Endothelial cell of hepatic sinusoid (primary cell): ENCODE results near the gene LSAMP.

Experiments used
- in situ Hi-C: cut with HindIII; loops from 2 replicates; pipeline ENCODE4 v1.10.0; 2017; ENCODE audit warnings: low sequenced_read_pairs

LSAMP gene

DNA sequence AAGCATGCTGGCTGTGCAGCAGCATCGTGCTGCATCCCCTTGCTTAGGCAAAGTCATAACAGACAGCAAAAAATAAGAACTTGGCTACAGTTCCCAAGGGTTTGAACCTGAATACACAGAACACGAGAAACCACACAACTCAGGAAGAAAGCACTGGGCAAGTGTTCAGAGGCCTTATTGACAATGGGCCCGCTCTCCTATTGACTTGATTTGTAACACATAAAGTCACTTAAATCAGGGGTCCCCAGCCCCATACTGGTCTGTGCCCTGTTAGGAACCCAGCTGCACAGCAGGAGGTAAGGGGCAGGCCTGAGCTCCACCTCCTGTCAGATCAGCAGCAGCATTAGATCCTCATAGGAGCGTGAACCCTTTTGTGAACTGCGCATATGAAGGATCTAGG, 145.1 kb downstream of the LSAMP start:
- in situ Hi-C loops, result no loop called here

DNA sequence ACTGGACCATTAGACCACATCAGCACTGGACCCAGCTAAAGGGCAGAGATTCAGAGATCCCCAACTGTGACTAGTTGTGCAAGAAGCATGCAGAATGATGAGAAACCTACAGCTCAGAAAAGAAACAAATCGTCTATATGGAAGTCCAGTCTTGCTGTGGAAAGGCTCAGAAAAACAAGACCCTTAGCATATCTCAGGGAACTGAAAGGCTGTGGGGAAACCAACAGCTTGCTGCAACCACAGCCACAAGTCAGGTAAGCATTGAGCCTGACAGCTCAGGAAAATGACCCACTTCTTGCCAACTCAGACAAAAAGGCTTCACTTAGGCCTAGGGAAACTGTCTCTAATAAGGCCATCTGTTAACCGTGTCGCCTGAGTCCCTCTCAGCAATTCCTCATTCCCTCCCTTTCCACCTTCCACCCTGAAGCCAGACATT, 145.6 kb downstream of the LSAMP start:
- in situ Hi-C loops, result no loop called here

DNA sequence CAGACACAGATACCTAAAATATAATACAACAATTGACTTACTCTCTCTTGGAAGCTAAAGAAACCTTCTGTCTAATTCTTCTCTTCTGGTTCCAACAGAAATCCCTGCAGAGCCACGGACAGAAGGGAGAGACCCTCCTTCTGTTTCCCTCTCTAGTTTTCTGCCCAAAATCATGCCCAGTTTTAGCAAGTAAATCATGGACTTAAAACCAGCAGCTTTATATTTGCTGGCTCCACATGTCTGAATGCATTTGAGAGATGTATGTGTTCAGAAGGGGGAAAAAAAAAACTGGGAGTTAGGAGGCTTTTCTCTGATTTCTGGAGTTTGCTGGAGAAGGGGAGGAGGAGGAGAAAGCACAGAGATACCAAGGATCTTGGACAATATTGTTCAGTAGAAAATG, 147.1 kb downstream of the LSAMP start:
- in situ Hi-C loops, result no loop called here

DNA sequence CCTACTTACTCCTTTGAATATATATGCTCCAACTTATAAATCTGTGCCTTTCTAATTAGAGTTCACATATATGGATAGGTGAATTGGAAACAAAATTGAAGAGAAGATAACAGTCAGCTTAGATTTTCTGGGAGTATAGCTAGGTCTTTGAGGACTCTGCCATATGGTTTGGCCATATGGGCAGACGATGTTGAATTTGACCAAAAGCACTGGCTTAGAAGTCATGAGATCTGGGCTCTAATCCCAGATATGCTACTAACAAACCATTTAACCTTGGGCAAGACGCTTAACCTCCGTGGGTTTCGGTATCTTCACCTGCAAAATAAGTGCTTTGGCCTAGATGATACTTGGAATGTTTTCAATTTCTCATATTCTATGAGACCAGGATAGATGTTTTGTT, 154.1 kb downstream of the LSAMP start:
- in situ Hi-C loops, result no loop called here

DNA sequence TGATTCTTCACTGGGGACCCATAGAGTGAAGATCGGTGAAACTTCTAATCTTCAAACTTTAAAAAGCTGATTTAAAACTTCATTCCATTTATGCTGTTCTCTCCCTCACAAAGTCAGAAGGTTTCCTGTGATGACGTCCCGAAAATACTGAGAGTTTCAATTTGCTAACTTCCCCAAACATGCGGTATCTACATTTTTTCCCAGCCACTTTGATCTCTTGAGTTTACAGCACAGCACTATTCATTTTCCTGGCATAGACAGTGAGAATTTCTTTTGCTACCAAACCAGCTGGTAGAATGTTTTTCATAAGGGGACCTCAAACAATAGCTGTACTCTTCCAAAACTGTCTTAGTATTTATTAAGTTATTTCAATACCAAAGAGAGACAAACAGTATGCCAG, 156.8 kb downstream of the LSAMP start:
- in situ Hi-C loops, result no loop called here

DNA sequence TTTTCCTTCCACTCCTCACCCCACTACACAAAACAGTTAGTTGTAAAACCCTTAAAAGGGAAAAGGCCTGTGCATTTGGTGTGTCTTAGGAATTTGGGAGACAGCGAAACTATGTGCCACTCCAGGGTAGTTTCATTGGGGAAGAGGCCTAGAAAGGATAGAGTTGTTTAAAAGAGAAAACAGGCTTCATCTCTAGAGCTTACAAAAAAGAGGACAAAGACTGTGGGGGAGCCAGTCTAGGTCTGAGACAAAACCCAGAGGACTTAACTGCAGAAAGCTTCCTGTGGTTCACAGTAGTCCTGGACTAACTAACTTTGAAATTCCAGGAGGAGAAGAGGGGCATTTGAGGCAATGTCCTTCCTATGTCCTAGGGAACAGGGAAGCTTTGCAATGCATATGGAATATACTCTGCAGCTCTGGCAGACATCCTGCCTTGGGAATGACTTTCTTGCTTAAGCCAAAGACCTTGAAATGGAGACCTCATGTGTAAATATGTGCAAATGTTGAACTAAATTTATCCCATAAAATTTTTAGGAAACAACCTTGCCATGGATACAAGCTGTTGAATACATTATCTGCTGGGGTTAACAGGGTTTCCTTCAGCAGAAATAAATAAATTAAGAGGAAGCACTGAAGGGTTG, 159.4 kb downstream of the LSAMP start:
- in situ Hi-C loops, result no loop called here

DNA sequence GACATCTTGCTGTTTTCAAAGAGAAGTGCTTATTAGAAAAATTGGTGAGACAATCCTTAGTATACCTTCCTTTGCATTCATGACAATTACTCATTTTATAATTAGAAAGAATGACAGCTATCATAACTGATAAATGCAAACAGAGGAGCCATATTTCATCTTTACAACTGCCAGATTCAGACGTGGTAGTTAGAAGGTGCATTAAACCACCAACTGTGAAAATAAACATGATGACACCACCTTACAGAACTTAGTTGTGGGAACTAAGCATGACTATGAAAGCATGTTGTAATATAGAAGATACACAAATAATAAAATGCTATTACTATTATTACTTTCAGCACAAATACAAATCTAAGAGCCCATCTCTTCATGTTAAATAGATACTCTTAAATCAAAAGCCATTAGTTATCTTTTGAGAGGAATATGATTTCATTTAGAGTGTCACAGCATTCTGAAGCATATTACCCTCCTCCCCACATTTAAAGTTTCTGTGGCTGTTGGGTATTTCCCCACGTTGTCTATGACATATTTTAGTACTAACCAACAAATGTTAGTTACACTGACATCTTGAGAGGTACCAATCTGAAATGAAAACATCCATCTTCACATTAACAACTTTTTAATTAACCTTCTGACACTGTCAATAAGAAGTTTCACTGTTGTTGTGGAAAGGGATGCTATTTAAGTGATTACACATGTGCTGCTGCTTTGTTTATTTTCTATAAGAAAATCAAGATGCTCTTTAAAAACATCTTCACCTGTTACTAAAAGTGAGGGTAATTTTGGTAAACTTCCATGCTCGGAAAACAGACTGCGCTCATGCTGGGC, 163.8 kb downstream of the LSAMP start:
- in situ Hi-C loops, result no loop called here

DNA sequence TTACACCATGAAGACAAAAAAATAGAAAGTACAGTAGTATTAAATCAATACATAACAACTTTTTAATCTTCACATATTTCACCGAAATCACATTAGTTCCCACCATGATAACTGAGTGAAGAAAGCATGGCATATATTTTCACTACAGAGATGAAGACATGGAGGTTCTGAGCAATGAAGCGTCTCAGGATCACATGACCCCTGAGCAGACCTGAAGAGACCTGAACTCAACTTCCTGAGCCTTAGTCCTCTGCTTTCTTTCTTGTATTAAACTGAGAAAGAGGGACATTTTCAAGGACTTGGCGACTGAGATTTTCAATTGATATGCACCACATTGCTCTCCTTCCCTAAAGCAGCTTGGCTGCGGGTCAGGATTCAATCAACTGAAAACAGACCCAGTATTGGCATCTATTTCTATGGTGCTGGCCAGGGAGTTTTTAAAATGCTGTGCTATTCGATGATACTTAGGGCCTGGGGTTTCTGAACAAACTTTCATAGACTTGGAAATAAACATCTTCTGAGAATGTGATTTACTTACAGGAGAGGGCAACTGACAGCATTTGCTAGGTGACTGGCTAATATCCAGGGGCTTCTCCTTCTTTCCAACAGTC, 165.1 kb downstream of the LSAMP start:
- in situ Hi-C loops, result no loop called here

DNA sequence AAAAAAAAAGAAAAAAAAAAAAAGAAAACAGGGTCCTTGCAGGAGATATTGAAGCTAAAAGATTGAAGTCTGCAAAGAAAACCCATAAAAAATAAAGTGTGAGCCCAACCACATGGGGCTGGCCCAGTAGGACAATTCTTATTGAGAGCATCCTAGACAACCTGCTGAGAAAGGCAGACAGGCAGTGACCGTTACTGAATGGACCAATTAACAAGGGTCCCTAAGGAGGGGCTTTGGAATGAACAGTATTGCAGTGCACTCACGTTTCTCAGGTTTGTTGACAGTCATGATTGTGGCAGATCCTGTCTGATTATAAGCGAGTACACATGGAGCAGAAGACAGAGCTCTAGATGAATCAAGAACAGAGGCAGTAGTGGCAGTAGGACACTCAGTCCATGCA, 168.6 kb downstream of the LSAMP start:
- in situ Hi-C loops, result no loop called here

DNA sequence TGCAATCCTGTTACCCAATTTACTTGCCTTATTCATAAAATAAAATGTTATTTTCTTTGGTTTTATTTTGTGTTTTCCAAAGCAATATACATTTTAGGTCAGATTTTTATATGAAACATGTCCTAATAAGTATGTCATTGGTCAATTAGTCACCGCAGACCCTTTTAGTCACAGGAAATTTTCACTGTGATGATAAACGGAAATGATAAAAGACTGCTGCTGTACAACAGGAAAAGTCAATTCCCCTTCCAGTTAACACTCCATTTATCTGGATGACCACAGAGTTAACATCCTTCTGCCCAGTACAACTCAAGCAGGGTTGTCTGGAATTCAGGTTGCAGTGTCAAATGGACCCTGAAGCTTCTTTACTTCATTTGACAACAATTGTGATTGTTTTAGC, 175.2 kb downstream of the LSAMP start:
- in situ Hi-C loops, result no loop called here

DNA sequence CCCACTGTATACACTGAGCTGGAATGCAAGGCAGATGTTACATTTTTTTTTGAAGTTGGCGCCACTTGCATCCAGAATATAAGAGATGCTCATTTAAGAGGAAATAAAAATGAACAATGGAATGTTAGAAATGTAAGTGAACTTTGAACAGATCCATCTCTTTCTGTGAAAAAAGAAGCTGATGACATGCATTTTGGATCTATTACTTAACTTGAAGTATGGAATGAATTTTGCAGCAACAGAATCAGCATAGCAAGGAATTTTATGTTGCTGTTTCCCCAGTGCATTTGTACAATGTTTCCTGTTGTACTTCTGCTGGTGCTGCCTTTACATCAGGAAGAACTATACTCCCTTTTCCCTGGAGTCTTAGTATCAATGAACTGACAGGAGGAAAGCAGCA, 178.2 kb downstream of the LSAMP start:
- in situ Hi-C loops, result no loop called here

DNA sequence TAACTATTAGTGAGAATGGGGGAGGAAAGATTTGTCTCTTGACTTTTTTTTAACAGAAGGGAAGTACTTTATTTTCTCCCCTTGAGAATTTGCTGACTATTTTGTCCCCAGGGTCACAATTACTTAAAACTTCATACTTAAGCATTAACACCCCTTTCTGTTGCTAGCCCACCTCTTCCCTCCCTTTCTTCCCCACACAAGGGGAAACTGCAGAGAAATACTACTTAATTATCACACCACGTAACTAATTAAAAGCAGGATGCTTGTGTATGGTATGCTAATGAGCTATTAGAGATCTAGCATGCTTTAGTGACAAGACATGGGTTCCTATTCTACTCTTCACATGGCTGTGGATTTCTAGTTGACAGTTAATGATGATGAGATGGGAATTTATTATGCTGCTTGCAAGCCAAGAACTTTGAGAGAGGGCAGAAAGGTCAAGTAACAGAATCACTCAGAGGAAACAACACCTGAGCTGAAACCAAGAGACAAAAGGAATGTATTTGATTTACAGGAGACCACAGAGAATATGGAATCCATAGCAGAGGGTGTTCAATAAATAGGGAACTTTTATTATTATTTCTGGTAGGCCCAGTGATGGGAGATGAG, 179.2 kb downstream of the LSAMP start:
- in situ Hi-C loops, result no loop called here

DNA sequence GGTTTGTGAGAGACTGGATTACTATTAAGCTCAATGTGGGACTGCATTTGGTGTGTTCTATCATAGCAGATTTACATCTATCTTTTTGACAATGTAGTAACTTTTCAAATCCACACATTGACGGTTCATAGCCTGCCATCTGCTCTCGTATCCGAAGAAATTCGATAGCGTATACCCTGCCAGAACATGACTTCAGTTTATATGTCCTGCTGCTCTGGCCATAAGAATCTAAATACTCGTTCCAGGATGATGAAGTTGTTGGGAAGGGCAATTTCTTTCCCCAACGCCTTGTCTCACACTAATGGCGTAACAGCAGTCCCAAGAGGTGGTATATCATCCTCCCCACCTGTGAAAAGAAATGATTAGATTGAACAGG, 180.0 kb downstream of the LSAMP start:
- in situ Hi-C loops, result no loop called here

DNA sequence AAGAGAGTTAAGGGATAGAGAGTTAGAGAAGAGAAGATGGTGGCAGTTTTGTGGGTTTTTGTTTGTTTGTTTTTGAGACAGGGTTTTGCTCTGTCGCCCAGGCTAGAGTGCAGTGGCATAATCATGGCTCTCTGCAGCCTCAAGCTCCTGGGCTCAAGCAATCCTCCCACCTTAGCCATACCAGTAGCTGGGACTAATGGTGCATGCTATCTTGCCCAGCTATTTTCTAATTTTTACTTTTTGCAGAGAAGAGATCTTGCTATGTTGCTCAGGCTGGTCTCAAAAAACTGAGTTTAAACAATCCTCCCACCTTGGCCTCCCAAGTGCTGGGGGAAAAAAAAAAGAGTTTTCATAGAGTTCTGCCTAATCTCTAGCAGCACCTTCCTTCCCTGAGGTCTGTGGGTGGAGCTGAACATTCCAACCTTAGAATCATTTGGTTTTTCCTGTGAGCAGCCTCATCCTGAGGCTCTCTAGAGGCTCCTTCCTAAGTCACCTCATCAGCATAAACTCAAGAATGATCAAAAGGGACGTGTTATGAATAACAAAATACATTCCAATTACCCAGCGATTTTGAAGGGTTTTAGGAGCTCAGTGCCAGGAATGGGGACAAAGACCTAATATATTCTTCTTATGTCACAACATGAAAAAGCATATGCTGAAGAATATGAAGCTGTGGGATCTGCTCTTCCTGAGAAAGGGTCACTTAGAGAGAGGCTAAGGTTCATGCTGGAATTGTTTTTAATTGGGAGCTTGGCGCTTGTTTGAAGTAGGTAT, 180.6 kb downstream of the LSAMP start:
- in situ Hi-C loops, result no loop called here

DNA sequence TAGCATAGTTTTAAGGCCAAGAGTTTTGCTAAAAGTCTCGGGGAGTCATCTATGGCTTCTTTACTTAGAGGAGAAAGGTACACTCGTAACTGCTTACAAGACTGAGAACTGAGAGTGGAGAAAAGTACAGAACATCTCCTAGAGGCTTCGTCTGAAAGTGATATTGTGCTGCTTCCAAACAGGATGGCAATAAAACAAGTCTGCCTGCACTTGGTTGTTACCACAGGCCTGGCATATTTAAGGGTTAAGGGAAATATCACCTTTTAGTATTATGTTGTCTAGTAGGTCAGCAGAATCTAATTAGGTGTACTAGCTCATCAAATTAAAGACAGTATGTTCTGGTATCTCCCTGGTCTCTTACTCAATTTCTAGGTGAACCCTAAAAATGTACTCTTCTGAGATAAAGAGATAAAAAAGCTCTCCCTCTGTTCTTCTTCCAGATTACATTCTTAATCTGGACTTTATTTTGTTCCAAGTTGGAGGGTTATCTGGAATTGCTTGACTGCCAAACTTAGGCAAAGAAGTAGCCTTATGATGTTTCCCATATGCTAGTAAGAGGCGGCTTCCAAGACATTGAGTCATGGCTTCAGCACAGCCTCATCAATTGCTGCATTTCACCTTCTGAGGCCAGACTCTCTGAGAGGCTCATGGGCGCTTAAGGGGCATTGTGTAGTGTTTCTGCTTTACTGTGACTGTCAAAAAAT, 181.3 kb downstream of the LSAMP start:
- in situ Hi-C loops, result no loop called here

DNA sequence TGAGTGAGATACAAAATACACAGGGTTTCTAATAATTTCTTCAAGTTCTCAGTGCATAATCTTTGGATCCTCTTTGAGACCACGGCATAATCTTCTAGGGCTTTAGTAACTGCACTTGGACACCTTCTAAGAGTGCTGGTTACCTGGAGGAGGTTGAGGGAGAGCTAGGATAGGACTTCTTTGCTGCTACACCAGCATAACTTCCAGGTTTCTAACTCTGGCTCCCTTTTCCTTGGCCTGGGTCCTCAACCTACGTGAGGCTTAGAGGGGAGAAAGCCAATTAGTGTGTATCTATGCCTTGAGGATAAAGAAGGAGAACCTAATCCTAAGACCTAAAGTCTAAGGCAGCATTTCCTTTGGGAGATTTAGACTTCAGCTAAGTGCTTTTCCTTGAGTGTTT, 184.8 kb downstream of the LSAMP start:
- in situ Hi-C loops, result no loop called here

DNA sequence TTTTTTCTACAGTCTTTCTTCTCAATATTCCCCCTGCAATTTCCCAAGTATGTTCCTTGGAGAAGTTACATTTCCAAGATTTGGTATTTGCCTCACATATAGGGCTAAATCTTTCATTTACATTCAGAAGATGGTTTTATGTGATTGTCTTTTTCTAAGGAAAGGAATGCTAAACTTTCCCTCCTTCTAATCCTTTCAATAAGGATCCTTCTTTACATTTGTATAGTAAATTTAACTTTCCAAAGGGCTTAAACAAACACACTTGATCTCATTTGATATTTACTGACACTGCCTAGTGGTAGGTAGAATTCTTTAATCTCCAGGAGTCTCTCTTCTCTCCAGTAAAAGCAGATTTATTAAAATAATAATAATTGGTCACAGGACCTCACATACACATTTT, 185.3 kb downstream of the LSAMP start:
- in situ Hi-C loops, result no loop called here

DNA sequence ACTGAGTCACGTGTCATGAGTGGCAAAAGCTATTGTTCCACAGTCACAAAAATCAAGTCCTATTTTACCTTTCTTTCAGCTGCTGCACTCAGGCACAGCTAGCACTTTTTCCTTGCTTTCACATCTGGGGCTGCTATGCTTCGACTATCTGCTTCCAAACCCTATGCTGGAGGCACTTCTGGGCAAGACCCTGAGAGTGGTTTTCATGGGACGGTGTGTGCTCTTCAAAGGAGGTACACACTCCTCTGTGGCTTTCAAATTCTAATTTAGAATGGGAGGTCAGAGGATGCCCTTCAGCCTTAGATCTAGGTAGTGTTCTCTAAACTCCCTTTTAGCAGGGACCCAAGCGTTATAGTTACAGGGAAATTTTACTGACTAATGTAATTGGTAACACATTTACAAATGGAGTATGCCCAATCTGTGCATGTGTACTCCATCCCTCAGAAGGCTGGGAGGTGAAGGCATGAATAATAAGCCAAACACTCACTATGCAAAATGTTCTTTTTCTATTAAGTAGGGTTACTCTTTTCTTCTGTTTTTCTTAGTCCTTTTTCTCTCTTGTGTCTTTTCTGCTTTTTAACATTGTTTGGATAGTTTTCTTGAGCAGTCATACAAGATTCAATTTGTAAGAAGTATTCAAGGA, 188.3 kb downstream of the LSAMP start:
- in situ Hi-C loops, result no loop called here

DNA sequence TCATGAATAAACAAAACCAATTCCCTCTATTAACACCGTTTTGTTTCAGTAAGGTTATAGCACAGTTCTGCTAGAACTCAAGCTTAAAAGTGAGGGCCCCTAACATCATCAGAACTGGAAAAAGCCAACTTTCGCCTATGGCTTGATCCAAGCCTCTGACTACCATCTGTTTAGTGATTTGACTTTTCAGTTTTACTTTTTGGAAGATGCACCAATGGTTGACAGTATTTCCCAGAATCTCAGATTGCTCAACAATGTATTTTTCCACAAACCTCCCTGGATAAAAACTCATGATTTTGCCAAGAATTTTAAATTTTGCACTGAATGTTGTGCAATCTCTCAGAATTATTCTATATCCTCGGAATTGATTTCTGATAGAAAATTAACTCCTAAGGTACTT, 190.7 kb downstream of the LSAMP start:
- in situ Hi-C loops, result no loop called here

DNA sequence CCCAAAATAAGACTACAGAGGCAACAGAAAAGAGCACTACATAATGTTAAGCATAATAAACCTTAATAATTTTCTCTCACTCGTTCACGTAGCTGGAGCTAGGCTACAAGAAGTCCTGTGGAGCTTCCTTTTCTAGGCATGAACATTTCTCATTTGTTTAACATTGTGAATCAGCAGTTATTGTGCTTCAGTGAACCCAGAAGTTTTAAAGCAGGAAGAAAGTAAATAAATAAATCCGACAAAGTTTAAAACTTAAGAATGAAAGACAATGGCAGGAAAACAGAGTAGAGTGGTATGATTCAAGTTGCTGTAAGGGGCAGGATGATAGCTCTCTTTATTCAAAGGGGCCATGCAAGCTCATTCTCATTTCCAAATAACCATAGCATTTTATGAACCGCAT, 191.8 kb downstream of the LSAMP start:
- in situ Hi-C loops, result no loop called here
